Tibial nerve (tissue), 4 donors: ENCODE data around the gene MTFR1L. TPM values are rescaled to one million over a fixed set of nuclear protein-coding genes. Genes with fewer than 3 reads are reported as not detected.

ENCODE experiments used
- DNase-seq, 2 donors: peaks; one replicate each; pipeline ENCODE4 v3.0.0-alpha.2; 2019; ENCODE audit warnings: low spot score in 2 of 2
- H3K27ac ChIP-seq, 4 donors: fragments of 200-600 bp; sonication (generic) in 3 of 4; one replicate each; pipeline ENCODE4 v1.5.1; 2017 to 2019; ENCODE audit warnings: mild to moderate bottlenecking in 1 of 4
- H3K27me3 ChIP-seq, 2 donors: fragments of 200-600 bp; sonication (generic) in 1 of 2; one replicate each; pipeline versions ENCODE4 v1.5.1 to v1.6.0; 2017 to 2019
- H3K36me3 ChIP-seq, 3 donors: fragments of 200-600 bp; sonication (generic); one replicate each; pipeline ENCODE4 v1.5.1; 2018 to 2019
- H3K4me1 ChIP-seq, 4 donors: fragments of 200-600 bp; sonication (generic) in 3 of 4; one replicate each; pipeline ENCODE4 v1.5.1; 2017 to 2019
- H3K4me3 ChIP-seq, 4 donors: fragments of 200-600 bp; sonication (generic) in 3 of 4; one replicate each; pipeline ENCODE4 v1.5.1; 2017 to 2019; ENCODE audit warnings: mild to moderate bottlenecking in 1 of 4, moderate library complexity in 1 of 4
- H3K9me3 ChIP-seq, 4 donors: fragments of 200-600 bp; sonication (generic) in 3 of 4; one replicate each; pipeline ENCODE4 v1.5.1; 2017 to 2019
- CTCF ChIP-seq, 5 experiments: fragments of 200-600 bp in 3 of 5; fragments of 450-650 bp in 2 of 5; sonication (generic) in 3 of 5; IDR thresholded peaks; one replicate each; pipeline ENCODE4 v1.5.1; 2016 to 2019; ENCODE audit warnings: antibody characterized with exemption in 5 of 5, mild to moderate bottlenecking in 3 of 5, moderate library complexity in 2 of 5
- EP300 ChIP-seq, 2 donors: sonication (generic); formaldehyde crosslinking; IDR thresholded peaks; one replicate each; pipeline ENCODE4 v1.6.1; 2017; ENCODE audit warnings: antibody characterized with exemption in 2 of 2, mild to moderate bottlenecking in 1 of 2
- POLR2A ChIP-seq, 2 donors: fragments of 450-650 bp; IDR thresholded peaks; one replicate each; pipeline ENCODE4 v1.6.1; 2017; ENCODE audit warnings: antibody characterized with exemption in 2 of 2, mild to moderate bottlenecking in 2 of 2, moderate library complexity in 2 of 2
- WGBS, 2 donors: methylation state at CpG; one replicate each; pipeline ENCODE4 v1.1.5; 2018; 5-methylcytosine and 5-hydroxymethylcytosine counted together
- total RNA-seq, 4 donors: library from RNA; depleted of rRNA; stranded (reverse); fragments of >200 nt; gene quantifications; one replicate each; pipeline ENCODE4 v1.1.0, GENCODE V29; 2016

Gene MTFR1L
- total RNA-seq, 4 donors from 2014 or later = 65.7 to 99.4 (median 77.2) TPM

GRCh38 chr1:25785333-25786067 lies 34.3 kb upstream of the MTFR1L start:
- TF ChIP-seq POLR2A (IDR thresholded peaks at IDR 0.05) = no peak
- no peak for TF ChIP-seq CTCF (IDR thresholded peaks at IDR 0.05)
- no peak for TF ChIP-seq EP300 (IDR thresholded peaks at IDR 0.05)
- no peaks in the 10 kb centered on the region for H3K9me3 ChIP-seq
- no peaks in the 10 kb centered on the region for H3K27me3 ChIP-seq
- no peak for DNase-seq
- H3K4me3 ChIP-seq = no peak overlapping the region
- H3K27ac ChIP-seq = no peak overlapping the region
- 77 to 84% methylated on average over 10 of the region's 10 CpGs for WGBS, 2 donors
- H3K36me3 ChIP-seq = peaks cover 0 to 24% (median 0%) of the 10 kb centered on the region in 3 donors
- peaks cover 0 to 37% (median 0%) of the 10 kb centered on the region in 4 donors for H3K4me1 ChIP-seq

GRCh38 chr1:25786887-25787759 lies 32.6 kb upstream of the MTFR1L start:
- no peak for DNase-seq
- H3K4me3 ChIP-seq = no peak overlapping the region
- H3K27ac ChIP-seq = no peak overlapping the region
- H3K4me1 ChIP-seq = peaks cover 0 to 27% (median 0%) of the 10 kb centered on the region in 4 donors
- H3K36me3 ChIP-seq = peaks cover 0 to 24% (median 0%) of the 10 kb centered on the region in 3 donors
- no peak for TF ChIP-seq POLR2A (IDR thresholded peaks at IDR 0.05)
- no peak for TF ChIP-seq EP300 (IDR thresholded peaks at IDR 0.05)
- TF ChIP-seq CTCF (IDR thresholded peaks at IDR 0.05) = no peak
- H3K9me3 ChIP-seq = no peaks in the 10 kb centered on the region
- 66 to 72% methylated on average over 11 of the region's 11 CpGs for WGBS, 2 donors
- no peaks in the 10 kb centered on the region for H3K27me3 ChIP-seq

GRCh38 chr1:25787760-25788166 lies 32.0 kb upstream of the MTFR1L start:
- peaks cover 0 to 27% (median 0%) of the 10 kb centered on the region in 4 donors for H3K4me1 ChIP-seq
- DNase-seq = no peak
- H3K9me3 ChIP-seq = no peaks in the 10 kb centered on the region
- no peak overlapping the region for H3K4me3 ChIP-seq
- no peak overlapping the region for H3K27ac ChIP-seq
- no peaks in the 10 kb centered on the region for H3K27me3 ChIP-seq
- 77 to 90% methylated on average over 5 of the region's 5 CpGs for WGBS, 2 donors
- TF ChIP-seq CTCF (IDR thresholded peaks at IDR 0.05) (no peak), POLR2A (IDR thresholded peaks at IDR 0.05) (no peak), EP300 (IDR thresholded peaks at IDR 0.05) (no peak)
- peaks cover 0 to 24% (median 0%) of the 10 kb centered on the region in 3 donors for H3K36me3 ChIP-seq

- Histone ChIP-seq H3K4me3 (no peak overlapping the region), H3K27ac (no peak overlapping the region), H3K4me1 (peaks cover 0 to 18% (median 0%) of the 10 kb centered on the region in 4 donors), H3K9me3 (no peaks in the 10 kb centered on the region), H3K36me3 (peaks cover 0 to 12% (median 0%) of the 10 kb centered on the region in 3 donors), H3K27me3 (no peaks in the 10 kb centered on the region)
- TF ChIP-seq CTCF (IDR thresholded peaks at IDR 0.05) (no peak), POLR2A (IDR thresholded peaks at IDR 0.05) (no peak), EP300 (IDR thresholded peaks at IDR 0.05) (no peak)
- no peak for DNase-seq
- WGBS, 2 donors = 85 to 86% methylated on average over 6 of the region's 6 CpGs
Measured at GRCh38 chr1:25790472-25790871, 29.3 kb upstream of the MTFR1L start.

- H3K36me3 ChIP-seq = peaks cover 0 to 10% (median 0%) of the 10 kb centered on the region in 3 donors
- no peak overlapping the region for H3K27ac ChIP-seq
- H3K9me3 ChIP-seq = no peaks in the 10 kb centered on the region
- H3K4me1 ChIP-seq = peaks cover 0 to 9% (median 2%) of the 10 kb centered on the region in 4 donors
- TF ChIP-seq EP300 (IDR thresholded peaks at IDR 0.05) = no peak
- no peak for TF ChIP-seq POLR2A (IDR thresholded peaks at IDR 0.05)
- TF ChIP-seq CTCF (IDR thresholded peaks at IDR 0.05) = no peak
- H3K27me3 ChIP-seq = no peaks in the 10 kb centered on the region
- DNase-seq = no peak
- 65% methylated on average over 4 of the region's 4 CpGs for WGBS, 2 donors
- H3K4me3 ChIP-seq = no peak overlapping the region
Measured at GRCh38 chr1:25792115-25792514, 27.6 kb upstream of the MTFR1L start.
